Panc1 (cell line): ENCODE data around the gene PDK2.

Experiments used
- CTCF ChIP-seq: fragments of 450-650 bp; IDR thresholded peaks from 2 replicates; pipeline ENCODE4 v1.5.1; 2017; ENCODE audit warnings: mild to moderate bottlenecking
- POLR2AphosphoS5 ChIP-seq: IDR thresholded peaks from 2 replicates; pipeline ENCODE4 v1.6.1; 2012; ENCODE audit warnings: mild to moderate bottlenecking, low read depth, low read length, moderate library complexity
- TCF7L2 ChIP-seq: IDR thresholded peaks from 2 replicates; pipeline ENCODE4 v1.6.1; 2011; ENCODE audit warnings: mild to moderate bottlenecking, low read depth, low read length, inconsistent platforms

GRCh38 chr17:50149091-50149416, 53.9 kb downstream of the PDK2 start:
- no peak for TF ChIP-seq CTCF
- TF ChIP-seq POLR2AphosphoS5 = no peak
- TF ChIP-seq TCF7L2 = no peak
